GM10847 (cell line): ENCODE data around the gene SGSM2.

Experiments used
- POLR2A ChIP-seq: IDR thresholded peaks from 2 replicates; pipeline ENCODE4 v1.6.1; 2011; ENCODE audit not compliant: insufficient read length; ENCODE audit errors: extremely low read depth

SGSM2 gene, protein sequence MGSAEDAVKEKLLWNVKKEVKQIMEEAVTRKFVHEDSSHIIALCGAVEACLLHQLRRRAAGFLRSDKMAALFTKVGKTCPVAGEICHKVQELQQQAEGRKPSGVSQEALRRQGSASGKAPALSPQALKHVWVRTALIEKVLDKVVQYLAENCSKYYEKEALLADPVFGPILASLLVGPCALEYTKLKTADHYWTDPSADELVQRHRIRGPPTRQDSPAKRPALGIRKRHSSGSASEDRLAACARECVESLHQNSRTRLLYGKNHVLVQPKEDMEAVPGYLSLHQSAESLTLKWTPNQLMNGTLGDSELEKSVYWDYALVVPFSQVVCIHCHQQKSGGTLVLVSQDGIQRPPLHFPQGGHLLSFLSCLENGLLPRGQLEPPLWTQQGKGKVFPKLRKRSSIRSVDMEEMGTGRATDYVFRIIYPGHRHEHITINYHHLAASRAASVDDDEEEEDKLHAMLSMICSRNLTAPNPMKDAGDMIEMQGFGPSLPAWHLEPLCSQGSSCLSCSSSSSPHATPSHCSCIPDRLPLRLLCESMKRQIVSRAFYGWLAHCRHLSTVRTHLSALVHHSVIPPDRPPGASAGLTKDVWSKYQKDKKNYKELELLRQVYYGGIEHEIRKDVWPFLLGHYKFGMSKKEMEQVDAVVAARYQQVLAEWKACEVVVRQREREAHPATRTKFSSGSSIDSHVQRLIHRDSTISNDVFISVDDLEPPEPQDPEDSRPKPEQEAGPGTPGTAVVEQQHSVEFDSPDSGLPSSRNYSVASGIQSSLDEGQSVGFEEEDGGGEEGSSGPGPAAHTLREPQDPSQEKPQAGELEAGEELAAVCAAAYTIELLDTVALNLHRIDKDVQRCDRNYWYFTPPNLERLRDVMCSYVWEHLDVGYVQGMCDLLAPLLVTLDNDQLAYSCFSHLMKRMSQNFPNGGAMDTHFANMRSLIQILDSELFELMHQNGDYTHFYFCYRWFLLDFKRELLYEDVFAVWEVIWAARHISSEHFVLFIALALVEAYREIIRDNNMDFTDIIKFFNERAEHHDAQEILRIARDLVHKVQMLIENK

DNA sequence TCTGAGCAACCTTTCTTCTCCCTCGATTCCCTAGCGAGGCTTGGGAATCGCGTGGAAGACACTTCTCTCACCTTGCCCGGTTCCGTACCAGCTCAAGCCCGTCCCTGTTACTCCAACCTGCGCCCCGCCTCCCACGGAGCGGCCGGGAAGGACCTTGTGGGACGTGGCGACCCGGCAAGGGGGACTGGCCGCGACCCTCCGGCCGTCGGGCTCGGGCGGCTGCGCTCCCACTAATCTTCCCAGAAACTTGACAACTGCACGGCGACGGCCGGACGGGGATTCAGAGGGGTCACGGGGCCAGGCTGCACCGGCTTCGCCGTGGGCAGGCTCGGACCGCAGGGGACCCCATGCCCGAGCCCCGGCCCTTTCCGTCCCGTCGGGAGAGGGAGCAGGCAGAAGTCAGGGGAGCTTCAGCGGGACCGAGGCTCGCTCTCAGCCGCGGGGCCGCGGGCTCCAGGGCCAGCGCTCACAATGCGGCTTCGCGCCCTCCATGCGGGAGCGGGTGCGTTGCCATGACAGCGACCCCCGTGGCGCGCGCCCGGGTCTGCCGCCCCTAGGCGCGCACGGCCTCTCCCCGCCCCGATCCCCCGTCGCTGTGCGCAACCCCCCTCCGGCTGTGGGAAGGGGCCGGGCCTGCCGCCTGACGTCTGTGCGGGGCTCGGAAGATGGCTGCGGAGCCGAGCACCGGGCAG, at the start of gene SGSM2:
Gene SGSM2 (plus strand): TSS at position 650 of the 692 bp plus-strand sequence. CDS start 188 bp downstream, outside the sequence.
- TF ChIP-seq POLR2A, result no peak

DNA sequence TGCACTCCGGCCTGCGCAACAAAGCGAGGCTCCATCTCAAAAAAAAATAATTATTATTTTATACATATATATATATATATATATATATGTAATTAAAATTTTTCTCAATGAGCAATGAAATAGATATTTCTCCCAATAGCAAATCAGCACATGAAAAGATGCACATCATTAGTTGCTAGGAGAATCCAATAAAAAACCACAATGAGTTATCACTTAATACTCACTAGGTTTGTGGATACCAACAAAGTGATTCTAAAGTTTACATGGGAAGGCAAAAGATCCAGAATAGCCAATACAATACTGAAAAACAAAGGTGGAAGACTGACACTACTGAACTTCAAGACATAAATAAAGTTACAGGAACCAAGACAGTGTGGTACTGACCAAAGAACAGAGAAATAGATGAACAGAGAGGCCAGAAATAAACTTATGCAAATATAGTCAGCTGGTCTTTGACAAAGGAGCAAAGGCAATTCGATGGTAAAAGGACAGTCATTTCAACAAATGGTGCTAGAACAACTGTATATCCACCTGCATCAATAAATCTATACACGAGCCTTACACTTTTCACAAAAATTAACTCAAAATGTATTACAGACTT, 47.3 kb upstream of the SGSM2 start:
- TF ChIP-seq POLR2A, result no peak

DNA sequence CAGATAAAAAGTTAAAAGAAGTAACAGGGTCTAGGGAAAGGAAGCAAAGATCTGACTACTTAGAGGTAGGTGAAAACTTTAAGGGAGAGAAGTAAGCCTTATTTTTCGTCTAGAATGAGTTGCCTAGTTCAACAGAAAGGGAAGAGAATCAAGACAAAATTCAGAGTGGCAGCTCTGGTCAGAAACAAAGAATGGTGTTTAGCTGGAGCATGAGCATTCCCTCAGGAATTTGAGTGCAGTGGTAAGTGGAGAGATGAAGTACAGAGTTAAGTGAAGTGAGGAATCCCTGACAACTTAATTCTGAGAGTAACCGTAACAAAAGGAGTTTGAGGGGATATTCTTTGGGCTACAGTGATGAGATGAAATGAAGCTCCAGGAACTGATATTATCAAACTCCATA, 45.2 kb upstream of the SGSM2 start:
- TF ChIP-seq POLR2A, result no peak

DNA sequence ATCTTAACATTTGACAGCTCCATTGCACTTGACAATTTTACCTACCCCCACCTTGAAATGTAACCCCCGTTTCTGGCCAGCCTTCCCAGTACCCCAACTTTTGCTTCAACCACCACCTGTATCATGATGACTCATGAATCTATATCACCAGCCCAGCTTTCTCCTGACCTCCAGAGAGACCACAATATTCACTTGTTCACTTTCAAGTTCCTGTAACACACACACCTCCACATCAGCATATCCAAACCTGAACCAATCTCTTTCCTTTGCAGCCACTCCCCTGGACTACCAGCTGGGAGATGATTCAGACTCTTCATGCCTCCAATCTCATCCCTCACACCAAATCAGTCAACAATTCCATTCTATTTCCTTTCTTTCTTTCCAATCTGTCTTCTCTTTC, 41.7 kb upstream of the SGSM2 start:
- TF ChIP-seq POLR2A, result no peak

DNA sequence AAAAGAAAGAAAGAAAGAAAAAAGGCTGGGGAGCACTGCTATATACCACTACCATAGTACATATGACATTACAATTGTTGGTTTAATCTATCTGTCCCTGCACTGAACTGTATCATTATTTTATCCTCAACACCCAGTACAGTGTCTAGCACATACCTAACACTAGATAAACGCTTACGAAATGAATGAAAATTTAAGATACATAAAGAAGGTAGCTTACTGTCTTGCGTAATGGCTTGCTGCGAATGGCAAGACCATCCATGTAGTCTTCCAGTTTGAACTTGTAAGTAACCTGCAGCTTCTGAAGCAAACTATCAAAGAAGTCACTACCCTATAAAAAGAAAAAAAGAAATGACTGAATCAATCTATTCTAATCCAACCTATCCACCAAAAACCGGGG, 40.3 kb upstream of the SGSM2 start:
- TF ChIP-seq POLR2A, result no peak

DNA sequence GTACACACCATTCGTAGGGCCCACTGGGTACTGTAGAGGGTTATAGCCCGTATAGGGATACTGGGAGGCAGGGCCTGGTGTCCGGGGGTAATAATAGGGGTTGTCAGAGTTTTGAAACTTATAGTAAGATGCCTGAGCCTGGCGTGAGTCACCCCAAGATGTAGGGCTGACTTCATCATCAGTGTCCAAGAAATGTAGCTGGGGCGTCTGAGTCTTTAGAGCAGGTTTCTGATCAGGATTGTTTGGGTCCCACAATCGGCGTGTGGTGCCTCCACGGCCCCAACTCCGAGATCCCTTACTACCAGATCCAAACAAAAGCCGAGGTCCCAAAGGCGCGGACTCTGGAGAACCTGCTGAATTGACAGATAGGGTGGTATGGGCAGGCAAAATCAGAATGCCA, 38.2 kb upstream of the SGSM2 start:
- no peak for TF ChIP-seq POLR2A

DNA sequence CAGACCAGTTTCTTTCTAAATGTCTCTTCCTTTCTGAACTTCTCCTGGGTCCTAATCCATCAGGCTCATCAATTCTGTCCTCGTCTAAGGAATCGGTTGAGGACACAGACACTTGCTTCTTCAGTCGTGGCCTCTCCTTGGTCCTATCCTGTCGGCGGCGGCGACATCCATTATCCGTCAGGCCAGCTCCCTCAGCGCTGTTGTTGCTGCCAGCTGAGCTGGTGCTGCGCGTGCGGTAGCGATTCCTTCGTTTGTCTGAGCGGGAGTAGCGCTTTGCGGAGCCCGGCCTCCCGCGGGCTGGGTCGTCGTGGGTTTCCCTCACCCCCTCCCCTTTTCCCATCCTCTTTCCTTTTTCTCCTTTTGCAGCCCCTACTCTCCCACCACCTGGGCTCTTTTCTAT, 37.5 kb upstream of the SGSM2 start:
- TF ChIP-seq POLR2A, result no peak

DNA sequence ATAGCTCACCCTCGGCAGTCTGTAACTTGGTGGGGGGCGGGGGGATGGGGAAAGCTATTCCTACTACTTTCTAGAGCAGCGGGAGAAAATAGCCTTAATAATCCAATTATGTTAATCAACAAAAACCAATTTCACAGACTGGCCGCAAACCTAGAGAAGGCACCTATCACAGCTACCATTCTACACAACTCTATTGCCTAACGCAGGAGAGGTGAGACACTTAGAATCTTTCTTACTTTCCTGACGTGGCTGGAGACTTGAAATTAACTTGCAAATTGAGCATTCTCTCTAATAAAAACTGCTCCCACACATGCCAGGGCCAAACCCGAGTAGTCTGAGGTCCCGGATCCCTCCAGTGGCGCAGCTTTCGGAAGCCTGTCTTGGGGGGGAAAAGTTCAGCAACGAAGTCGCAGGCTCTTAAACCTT, 34.5 kb upstream of the SGSM2 start:
- TF ChIP-seq POLR2A, result no peak

DNA sequence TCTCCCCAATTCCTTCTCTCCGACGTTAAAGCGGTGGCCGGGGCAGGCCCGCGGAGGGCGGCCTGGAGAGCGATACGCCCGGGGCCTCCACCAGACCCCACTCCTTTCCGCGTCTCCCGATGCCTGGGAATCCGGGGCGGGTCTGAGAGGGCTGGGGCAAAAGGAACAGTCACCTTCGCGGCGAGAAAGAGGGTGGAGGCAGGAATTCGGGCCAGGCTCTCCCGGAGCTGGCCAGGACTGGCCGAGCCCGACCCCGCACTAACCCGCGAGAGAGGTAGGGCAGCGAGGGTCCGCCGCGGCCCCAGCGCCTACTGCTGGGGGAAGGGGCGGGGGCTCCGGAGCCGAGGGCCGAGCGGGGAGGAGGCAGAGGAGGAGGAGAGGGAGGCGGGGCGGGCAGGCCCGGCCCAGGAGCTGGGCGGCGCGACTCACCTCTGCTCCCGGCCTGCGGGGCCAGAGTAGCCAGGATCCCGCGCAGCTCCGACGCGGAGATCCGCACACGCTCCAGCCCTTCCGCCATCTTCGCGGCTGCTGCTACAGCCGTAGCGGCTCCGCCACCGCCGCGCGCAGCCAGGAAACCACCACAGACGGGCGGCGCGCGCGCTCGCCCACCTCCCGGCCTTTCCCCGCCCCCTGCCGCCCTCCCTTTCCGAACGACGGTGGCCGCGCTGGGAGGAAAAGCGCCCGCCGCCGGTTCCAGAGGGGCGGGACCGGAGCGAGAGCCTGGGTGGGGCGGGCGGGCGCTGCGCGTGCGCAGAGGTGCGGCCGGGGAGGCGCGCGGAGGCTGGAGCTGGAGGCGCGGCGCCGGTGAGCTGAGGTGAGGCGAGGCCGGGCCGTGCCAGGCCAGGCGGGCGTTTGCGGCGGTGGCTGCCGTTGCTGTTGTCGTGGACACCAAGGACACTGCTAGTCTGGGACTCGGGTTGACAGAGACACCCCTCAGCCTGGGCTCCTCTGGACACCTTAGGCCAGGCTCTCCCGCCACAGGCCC, 33.8 kb upstream of the SGSM2 start, which contains the start of the genes SMG6 and SRR:
Gene SMG6 (minus strand): TSS at position 582 of the 985 bp plus-strand sequence. CDS start 65 bp downstream, at position 517.
Gene SRR (plus strand): TSS at position 747 of the 985 bp plus-strand sequence. CDS start 11,611 bp downstream, outside the sequence.
- peak; percentile 73 for TF ChIP-seq POLR2A

DNA sequence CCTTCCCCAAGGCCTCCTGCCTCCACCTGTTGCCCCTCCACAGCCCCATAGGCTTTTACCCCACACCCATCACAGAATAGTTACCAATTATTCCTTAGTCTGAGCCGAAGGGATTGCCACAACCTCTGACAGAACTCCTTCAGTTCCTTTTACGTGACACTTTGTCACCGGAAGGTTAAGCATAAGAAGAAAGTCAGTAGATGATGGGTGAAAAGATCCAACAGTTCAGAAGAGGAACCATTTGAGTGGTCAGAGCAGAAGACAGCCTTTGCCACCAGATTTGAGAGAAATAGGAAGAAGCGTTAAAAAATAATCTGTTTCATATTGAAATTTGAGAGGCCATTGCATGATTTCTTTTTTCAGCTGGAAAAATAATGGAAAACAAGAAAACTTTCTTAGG, 32.4 kb upstream of the SGSM2 start:
- no peak for TF ChIP-seq POLR2A

DNA sequence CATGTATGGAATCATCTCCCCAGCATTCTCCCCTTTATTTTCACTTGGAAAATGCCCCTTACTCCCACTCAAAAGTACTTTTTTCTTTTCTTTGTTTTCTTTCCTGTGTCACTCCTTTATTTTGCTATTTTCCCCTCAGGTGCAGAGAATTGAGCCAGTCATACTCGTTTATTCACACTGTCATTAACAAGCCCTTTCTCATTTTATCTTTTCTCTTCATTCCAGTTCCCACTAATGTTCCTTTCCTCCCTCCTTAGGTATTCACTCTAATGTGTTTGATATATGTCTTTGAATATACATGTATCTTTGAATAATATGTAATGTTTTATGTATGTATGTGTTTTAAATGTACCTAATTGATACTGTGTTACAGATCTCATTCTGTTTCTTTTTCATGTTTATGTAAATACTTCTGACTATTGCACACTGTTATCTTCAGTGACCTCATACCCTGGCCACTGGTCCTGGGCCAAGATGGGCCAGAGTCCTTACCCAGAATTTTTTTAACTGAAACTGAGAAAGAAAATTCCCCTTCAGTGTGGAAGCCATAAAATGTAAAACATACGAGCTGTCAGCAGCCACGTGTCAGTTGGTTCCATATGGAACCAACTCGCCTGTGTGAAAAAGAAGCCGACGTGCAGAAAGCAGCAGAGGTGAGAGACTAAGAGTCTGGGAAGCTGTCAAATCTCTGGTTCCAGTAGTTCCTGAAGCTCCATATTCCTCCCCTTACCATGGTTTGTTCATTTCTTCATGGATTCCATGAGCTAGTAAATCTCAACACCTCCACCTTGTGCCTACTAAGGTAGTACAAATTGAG, 27.8 kb upstream of the SGSM2 start:
- TF ChIP-seq POLR2A, result no peak

DNA sequence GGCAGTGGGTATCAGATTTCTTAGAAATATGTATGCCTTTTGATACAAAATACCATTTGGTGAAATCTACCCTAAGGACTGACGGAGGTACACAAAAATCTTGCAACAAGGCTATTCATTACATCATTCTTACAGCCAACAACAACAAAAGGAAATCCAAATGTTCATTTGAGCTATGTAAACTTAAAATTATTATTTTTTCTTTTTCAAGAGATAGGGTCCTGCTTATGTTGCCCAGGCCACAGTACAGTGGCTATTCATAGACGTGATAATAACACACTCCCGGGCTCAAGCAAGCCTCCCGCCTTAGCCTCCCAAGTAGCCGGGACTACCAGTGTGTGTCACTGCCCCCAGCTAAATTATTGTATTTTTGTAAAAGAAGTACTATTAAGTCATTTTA, 24.6 kb upstream of the SGSM2 start:
- no peak for TF ChIP-seq POLR2A
